AG09309 (cell line): ENCODE measurements around the gene ABHD16B.

Experiments
- DNase-seq: peaks from one replicate; pipeline ENCODE4 v3.0.0-alpha.2; 2010; ENCODE audit warnings: low read depth
- H3K4me3 ChIP-seq: 2 replicates; pipeline ENCODE4 v1.5.1; 2011; ENCODE audit warnings: mild to moderate bottlenecking, low read depth, low read length, moderate library complexity; ENCODE audit not compliant: control insufficient read depth
- TF ChIP-seq, protein P1 (sequence below): IDR thresholded peaks from 2 replicates; pipeline ENCODE4 v1.5.1; 2011; ENCODE audit warnings: mild to moderate bottlenecking, low read depth, low read length, inconsistent platforms; ENCODE audit not compliant: insufficient read depth, control insufficient read depth; ENCODE audit errors: missing control alignments

The ABHD16B gene

DNA sequence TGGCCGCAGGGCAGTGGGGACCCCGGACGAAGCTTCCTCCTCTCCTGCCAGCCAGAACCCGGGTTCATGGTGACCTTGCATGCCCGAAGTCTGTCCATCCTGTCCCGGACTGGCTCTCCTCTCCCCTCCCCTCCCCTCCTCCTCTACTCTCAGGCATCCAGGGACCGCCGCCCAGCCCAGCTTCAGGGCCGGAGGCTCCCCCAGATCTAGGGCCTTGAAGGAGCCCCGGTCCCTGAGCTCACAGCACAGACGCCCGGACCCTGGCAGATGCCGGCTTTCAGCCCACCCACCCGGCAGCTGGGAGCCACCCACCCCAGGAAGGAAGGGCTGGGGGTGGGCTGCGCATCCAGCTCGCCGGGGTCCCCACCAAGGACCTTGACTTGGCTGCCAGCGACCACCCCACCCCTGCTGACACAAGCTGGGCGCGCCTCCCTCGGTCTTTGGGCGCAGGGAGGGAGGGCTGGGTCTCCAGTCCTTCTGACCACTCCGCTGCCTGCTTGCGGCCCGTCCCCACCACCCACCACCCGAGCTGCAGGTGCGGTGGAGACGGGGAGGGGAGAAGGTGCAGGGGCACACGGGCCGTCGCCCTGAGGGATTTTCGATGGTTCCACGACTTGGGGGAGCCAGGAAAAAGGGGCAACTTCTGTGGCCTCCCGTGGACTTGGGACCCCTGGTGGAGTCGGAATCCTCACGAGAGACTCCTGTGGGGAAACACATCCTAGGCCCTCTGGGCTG, 5.8 kb upstream of the ABHD16B start:
- TF ChIP-seq, protein P1, sequence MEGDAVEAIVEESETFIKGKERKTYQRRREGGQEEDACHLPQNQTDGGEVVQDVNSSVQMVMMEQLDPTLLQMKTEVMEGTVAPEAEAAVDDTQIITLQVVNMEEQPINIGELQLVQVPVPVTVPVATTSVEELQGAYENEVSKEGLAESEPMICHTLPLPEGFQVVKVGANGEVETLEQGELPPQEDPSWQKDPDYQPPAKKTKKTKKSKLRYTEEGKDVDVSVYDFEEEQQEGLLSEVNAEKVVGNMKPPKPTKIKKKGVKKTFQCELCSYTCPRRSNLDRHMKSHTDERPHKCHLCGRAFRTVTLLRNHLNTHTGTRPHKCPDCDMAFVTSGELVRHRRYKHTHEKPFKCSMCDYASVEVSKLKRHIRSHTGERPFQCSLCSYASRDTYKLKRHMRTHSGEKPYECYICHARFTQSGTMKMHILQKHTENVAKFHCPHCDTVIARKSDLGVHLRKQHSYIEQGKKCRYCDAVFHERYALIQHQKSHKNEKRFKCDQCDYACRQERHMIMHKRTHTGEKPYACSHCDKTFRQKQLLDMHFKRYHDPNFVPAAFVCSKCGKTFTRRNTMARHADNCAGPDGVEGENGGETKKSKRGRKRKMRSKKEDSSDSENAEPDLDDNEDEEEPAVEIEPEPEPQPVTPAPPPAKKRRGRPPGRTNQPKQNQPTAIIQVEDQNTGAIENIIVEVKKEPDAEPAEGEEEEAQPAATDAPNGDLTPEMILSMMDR = no peak
- DNase-seq = no peak
- H3K4me3 ChIP-seq = peak overlapping the region; percentile 10

DNA sequence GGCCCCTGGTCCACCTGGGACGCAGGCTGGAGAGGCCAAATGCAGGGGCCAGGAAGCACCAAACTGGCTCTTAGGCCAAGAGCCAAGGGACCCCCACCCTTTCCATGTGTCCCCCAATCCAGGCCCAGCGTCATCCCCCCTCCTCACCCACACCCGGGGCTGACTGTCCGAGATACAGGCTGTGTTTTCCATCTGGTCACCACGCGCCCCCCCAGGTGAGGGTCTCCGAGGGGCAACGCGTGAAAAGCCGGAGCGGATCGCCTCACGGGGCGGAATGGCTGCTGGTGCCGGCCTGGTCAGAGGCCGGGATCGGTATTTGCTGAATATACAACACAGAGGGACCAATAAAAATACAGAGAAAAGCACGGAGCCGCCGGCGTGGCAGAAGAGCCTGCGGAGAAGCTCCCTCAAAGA, 5.2 kb upstream of the ABHD16B start:
- no peak overlapping the region for H3K4me3 ChIP-seq
- TF ChIP-seq, protein P1 = no peak
- DNase-seq = no peak

DNA sequence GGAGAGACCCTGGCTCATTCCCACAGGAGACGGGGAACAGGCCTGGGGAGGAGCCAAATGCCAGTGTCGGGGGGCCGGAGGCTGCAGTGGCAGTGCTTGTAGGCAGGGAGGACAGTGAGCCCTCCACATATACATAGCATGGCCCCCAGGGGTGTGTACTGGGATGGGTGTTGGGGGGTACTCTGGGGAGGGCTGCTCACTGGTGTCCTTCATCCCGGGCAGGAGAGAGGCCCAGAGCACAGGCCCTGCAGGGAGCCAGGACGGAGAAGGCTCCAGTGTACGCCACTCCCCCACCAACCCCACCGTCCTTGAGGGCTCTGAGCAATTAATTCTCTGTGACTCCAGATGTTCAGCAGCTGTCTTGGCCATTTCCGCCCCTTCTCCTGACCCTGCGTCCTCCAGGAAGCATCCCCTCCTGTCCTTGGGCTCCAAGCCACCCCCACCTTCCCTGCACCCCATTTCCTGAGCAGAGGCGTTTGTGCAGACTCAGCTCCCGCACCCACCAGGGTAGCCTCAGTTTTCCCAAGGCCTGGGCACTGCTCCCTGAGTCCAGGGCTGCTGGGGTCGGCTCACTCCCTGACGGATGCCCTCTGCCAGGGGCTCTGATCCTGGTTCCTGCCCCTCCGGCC, 3.4 kb upstream of the ABHD16B start:
- H3K4me3 ChIP-seq = no peak overlapping the region
- DNase-seq = no peak
- TF ChIP-seq, protein P1 = no peak

DNA sequence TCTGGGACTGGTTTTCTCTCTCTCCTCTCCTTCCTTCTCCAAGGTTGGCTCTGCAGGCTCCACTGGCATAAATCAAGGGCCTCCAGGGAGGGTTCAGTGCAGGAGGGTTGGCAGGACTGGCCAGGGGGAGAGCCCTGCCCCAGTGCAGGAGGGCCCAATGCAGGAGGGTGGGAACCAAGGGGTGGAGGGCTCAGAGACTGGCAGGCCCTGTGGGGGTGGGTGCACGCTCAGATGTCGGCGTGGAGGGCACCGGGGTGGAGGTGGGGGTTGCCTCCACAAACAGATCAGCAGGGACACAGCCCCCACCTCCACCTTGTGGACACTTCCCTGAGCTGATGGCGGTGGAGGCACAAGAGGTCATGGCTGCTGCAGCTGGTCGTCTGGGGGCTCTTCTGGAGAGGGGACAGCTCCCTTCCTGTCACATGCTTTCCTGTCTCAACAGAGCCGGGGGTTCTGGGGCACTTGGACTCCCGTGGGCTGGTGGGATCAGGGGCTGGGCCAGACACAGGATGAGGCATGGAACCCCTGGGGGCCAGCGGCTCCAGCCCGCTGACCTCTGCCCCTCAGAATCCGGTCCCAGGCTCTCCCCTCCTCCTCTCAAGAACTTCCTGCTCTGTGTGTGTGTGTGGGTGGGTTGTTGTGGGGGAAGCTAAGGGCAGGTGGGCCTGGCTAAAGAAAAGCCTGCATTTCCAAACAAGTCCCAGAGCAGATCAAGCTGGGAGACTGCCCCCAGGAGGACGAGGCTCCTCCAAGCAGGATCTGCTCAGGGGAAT, 2.7 kb upstream of the ABHD16B start:
- TF ChIP-seq, protein P1 = peak; percentile 34
- no peak for DNase-seq
- H3K4me3 ChIP-seq = no peak overlapping the region

DNA sequence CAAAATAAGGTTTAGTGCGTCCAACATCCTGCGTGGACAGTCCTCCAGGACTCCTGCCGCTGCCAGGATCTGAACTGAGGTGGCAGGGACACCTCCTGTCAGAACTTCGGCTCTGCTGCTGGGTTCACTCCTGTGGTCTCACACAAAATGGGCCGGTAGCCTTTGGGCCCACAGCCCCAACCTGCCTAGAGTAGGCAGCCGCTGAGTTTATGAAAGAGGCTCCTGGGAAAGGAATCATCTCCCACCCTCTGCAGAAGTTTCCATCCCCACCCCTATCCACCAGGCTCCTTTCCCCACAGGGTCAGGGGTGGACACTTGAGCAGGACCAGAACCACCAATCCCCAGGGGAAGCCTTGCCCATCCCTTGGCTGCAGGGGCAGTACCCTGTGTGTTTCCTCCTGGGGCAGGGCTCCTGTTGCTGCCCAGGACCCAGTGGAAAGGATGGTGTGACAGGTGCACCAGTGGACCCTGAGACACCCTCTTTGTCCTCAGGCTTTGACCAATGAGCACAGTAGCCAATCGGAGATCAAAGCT, 2.1 kb upstream of the ABHD16B start:
- H3K4me3 ChIP-seq = no peak overlapping the region
- TF ChIP-seq, protein P1 = no peak
- DNase-seq = no peak

DNA sequence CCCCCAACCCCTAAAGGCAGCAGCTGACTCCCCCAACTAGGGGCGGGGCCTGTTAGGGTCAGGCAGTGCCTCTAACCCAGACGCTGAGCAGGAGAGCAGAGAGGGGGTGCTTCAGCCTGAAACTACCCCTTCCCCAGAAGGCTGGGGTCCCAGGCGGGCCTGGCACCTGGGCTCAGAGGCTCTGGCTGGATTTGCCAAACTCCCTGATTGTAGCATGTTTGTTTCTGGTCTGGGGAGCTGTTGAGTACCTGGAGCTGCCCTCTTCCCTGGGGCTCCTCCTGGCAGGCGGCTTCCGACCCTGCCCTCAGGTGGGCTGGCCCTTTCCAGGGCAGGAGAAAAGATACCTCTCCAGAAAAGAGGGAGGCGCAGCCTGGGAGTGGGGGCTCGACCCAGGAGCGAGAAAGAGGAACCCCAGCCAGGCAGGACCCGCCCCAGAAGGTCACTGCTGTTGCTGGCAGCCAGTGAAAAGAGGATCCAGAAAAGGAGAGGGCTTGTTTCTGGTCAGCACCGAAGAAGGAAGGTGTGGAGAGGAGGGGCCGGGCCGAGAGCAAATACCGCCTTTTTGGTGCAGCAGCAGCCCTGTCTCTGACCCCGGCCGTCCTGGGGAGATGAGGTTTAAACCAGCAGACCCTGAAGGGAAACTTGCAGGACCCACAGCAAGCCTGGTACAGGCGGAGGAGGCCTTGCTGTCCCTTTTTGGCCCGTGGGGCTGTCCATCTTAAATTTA, 810 bp upstream of the ABHD16B start:
- TF ChIP-seq, protein P1 = no peak
- DNase-seq = no peak
- H3K4me3 ChIP-seq = no peak overlapping the region
